ENCODE results near the gene GPX1. TPM values are rescaled to one million over a fixed set of nuclear protein-coding genes. Genes with fewer than 3 reads are reported as not detected.

GPX1 gene
- total RNA-seq, 1 donor from 2014 or later, result 339 TPM

DNA sequence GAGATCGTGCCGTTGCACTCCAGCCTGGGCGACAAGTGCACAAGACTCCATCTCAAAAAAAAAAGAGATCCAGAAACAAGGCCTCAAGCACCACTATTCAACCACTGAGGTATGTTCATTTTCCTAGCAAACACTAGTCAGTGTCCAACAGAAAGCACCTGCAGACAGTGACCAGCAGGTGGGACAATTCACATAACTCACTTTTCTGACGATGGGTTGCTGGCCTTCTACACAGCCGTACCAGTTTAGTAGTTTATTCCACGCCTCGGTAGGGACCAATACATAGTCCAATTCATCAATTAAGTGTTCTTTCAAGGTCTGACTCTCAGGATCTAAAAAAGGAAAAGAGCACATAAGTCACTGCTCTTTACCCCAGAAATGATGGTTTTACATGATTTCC is 30.7 kb downstream of the GPX1 start:
- TF ChIP-seq, protein P1, sequence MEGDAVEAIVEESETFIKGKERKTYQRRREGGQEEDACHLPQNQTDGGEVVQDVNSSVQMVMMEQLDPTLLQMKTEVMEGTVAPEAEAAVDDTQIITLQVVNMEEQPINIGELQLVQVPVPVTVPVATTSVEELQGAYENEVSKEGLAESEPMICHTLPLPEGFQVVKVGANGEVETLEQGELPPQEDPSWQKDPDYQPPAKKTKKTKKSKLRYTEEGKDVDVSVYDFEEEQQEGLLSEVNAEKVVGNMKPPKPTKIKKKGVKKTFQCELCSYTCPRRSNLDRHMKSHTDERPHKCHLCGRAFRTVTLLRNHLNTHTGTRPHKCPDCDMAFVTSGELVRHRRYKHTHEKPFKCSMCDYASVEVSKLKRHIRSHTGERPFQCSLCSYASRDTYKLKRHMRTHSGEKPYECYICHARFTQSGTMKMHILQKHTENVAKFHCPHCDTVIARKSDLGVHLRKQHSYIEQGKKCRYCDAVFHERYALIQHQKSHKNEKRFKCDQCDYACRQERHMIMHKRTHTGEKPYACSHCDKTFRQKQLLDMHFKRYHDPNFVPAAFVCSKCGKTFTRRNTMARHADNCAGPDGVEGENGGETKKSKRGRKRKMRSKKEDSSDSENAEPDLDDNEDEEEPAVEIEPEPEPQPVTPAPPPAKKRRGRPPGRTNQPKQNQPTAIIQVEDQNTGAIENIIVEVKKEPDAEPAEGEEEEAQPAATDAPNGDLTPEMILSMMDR (conservative IDR thresholded peaks at IDR 0.05; ENCODE audit: low read depth, low read length), result peak; percentile 44
- no peak overlapping the region for H3K4me3 ChIP-seq (ENCODE audit: low read depth, low read length)
- DNase-seq (ENCODE audit: low read depth), result no peak

DNA sequence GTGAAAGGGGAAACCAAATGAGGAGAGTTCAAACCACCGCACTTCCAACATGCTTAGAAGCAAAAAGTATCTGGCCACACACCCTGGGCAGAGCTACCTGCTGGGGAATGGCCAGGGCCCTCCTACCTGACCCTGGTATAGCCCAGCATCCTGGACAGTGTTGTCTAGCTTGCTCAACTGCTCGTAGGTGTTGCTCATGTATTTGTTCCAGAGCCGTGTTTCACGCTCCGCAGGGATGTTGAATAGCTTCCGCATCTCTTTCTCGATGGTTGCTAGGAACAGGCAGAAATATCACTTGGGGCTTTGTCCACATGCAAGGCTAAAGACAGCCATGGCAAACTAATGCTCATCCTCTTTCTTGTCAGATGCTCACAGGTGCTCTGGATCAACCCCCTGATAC is 33.4 kb downstream of the GPX1 start:
- TF ChIP-seq, protein P1 (conservative IDR thresholded peaks at IDR 0.05; ENCODE audit: low read depth, low read length), result no peak
- no peak overlapping the region for H3K4me3 ChIP-seq (ENCODE audit: low read depth, low read length)
- DNase-seq (ENCODE audit: low read depth), result no peak

DNA sequence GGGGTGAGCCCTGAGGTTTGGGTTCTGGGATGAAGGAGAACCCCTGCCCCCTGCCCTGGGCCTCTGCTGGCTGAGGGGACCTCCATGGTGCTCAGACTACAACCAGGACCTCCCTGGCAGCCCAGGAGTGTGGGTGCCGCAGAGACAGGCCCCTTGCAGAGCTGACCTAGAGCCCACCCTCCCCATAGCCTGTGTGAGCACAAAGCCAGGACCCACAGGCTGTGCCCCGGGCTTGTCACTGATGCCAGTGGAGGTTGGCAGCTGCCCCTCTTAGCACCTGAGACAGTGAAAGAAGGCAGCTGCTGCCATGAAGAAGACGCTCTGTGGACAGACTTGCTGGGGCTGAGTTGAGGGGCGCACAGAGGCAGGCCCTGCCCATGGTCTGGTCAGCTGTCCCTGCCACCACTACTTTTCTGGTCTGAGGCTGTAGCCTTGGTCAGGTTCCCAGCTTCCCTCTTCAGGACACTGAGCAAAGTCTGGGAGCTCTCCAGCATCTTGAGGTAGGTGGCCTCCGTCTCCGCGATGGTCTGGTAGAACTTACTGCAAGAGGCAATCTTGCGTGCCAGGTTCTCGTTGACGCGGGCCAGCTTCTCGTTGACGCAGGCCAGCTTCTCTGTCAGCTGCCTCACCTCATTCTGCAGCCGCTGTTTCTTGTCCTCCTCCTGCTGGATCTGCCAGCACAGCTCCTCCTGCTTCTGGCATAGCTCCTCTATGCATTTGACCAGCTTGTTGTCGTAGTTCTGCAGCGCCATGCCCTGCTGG is 41.3 kb downstream of the GPX1 start:
- no peak overlapping the region for H3K4me3 ChIP-seq (ENCODE audit: low read depth, low read length)
- TF ChIP-seq, protein P1 (conservative IDR thresholded peaks at IDR 0.05; ENCODE audit: low read depth, low read length), result no peak
- no peak for DNase-seq (ENCODE audit: low read depth)

DNA sequence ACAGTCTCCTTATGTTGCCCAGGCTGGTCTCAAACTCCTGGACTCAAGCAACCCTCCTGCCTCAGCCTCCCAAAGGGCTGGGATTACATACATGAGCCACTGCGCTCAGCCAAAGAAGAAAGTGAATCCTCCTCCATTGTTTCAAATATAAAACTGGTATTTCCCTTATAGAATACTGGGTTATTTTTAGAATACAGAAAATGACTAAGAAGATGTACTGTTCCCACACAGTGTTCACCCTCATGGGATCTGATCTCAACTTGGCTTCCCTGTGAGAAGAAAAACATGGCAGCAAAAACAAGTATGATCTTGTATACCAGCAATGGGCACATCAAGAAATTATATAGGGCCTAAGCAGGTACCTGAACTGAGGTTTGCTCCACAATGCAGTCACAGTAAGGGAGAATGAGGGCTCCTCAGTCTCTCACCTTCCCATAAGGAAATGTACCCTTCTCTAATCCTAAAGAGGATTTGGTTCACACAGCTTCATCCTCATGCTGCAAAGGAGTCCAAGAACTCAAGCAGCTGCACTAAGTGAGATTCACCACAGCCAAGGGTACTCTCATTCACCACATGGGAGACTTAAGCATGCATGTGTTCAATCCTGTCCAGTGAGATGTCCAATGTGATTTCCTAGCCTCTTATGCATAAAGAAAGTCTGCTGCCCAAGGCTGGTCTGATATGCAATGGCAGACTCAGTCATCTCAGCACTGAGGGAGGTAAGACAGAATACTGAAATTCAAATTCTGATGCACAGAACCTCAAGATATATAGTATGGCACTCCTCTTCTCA is 44.1 kb downstream of the GPX1 start:
- TF ChIP-seq, protein P1 (conservative IDR thresholded peaks at IDR 0.05; ENCODE audit: low read depth, low read length), result no peak
- no peak overlapping the region for H3K4me3 ChIP-seq (ENCODE audit: low read depth, low read length)
- DNase-seq (ENCODE audit: low read depth), result no peak

DNA sequence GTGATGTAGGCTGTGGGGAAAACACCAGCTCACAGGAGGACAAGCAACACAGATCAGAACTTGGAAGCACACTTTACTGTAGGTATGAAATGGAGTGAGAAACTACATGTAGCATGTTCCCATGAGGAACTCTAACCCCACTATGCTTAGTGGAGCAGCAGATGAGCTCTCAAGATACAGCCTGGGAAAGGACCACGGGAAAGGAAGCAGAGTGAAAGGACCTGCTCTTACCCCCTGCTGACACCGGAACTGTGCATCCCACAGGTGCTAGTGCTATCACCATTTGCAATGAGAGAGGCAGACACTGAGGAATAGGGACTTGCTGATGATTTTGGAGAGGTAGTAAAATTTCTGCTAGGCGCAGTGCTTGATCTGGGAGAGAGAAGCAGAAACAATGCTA is 46.9 kb downstream of the GPX1 start:
- H3K4me3 ChIP-seq (ENCODE audit: low read depth, low read length), result no peak overlapping the region
- TF ChIP-seq, protein P1 (conservative IDR thresholded peaks at IDR 0.05; ENCODE audit: low read depth, low read length), result no peak
- DNase-seq (ENCODE audit: low read depth), result no peak

DNA sequence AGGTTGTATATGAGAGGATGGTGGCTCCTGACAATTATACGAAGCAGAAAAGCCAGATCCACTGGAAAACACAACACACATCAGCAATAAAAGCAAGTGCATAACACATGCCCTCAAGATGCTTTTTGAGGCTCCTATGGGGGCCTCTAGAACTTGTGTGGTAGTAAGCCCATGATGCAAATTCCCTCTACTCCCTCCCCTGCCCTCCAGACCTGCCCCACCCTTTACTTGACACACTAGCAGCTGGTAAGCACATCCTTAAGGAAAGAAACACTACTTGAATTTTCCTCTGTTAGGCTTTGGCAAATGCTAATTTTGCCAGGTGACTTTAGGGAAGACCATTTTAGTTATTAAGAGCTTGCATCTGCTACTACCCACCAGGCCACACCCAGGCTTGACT is 47.5 kb downstream of the GPX1 start:
- TF ChIP-seq, protein P1 (conservative IDR thresholded peaks at IDR 0.05; ENCODE audit: low read depth, low read length), result no peak
- H3K4me3 ChIP-seq (ENCODE audit: low read depth, low read length), result no peak overlapping the region
- DNase-seq (ENCODE audit: low read depth), result no peak

Other genes with a start within 250 kb of the GPX1 start
- gene USP19, start 237.5 kb downstream of the GPX1 start, total RNA-seq, result 34.7 and 35.9 TPM in 2 replicates
- gene LAMB2, start 225.3 kb downstream of the GPX1 start, total RNA-seq, result 116 and 232 TPM in 2 replicates
- 33.4 and 44.4 TPM in 2 replicates for gene CCDC71, start 192.0 kb downstream of the GPX1 start, total RNA-seq
- gene KLHDC8B, start 186.8 kb downstream of the GPX1 start, total RNA-seq, result 8.0 and 16.5 TPM in 2 replicates
- 0.51 and 0.92 TPM in 2 replicates for gene C3orf62, start 81.1 kb downstream of the GPX1 start, total RNA-seq
- 6.2 and 8.7 TPM in 2 replicates for gene USP4, start 18.3 kb downstream of the GPX1 start, total RNA-seq
- gene RHOA, start 53.6 kb upstream of the GPX1 start, total RNA-seq, result 355 and 504 TPM in 2 replicates
- 16.9 and 21.7 TPM in 2 replicates for gene TCTA, start 54.1 kb upstream of the GPX1 start, total RNA-seq
- gene AMT, start 64.1 kb upstream of the GPX1 start, total RNA-seq, result 2.3 and 2.5 TPM in 2 replicates
- 0.22 and 1.2 TPM in 2 replicates for gene NICN1, start 71.0 kb upstream of the GPX1 start, total RNA-seq
- 43.6 and 77.2 TPM in 2 replicates for gene DAG1, start 111.9 kb upstream of the GPX1 start, total RNA-seq
- under 0.01 and 0.46 TPM in 2 replicates for gene BSN, start 196.1 kb upstream of the GPX1 start, total RNA-seq